H1 (cell line): ENCODE measurements around the gene RBM47. TPM values are rescaled to one million over a fixed set of nuclear protein-coding genes. Genes with fewer than 3 reads are reported as not detected.

Experiments used
- CTCF ChIA-PET: fragments of 300-600 bp; sonication (Branson Sonifier 250); formaldehyde crosslinking; loops from one replicate; lab custom pipeline; 2021; ENCODE audit not compliant: partially characterized antibody; lab: Charles Lee
- POLR2A ChIA-PET: fragments of 300-600 bp; sonication (Branson Sonifier 250); formaldehyde crosslinking; loops from one replicate; lab custom pipeline; 2021; ENCODE audit warnings: inconsistent platforms; ENCODE audit not compliant: partially characterized antibody; lab: Charles Lee
- DNase-seq, 2 experiments: peaks; one replicate each; pipeline versions ENCODE4 v3.0.0 to v3.0.0-alpha.2; 2010 to 2022; ENCODE audit warnings: low spot score in 2 of 2, low read depth in 1 of 2, mixed read lengths in 1 of 2
- FAIRE-seq: peaks from 2 replicates; lab custom pipeline; 2011; peaks lifted over from hg19 to GRCh38; lab: Jason Lieb, UNC
- H2AFZ ChIP-seq: 2 replicates; pipeline ENCODE4 v1.8.1; 2012; ENCODE audit warnings: low read length, inconsistent platforms
- H2AK5ac ChIP-seq: 2 replicates; pipeline ENCODE4 v1.6.1; 2013; ENCODE audit warnings: low read depth, low read length
- H2BK120ac ChIP-seq: replicated peaks from 2 replicates; pipeline ENCODE3; 2013; ENCODE audit warnings: low read depth, low read length, inconsistent platforms
- H2BK12ac ChIP-seq: 2 replicates; pipeline ENCODE4 v1.6.1; 2013; ENCODE audit warnings: low read depth, low read length
- H2BK15ac ChIP-seq: 2 replicates; pipeline ENCODE4 v1.6.1; 2013; ENCODE audit warnings: low read length
- H2BK20ac ChIP-seq: 2 replicates; pipeline ENCODE4 v1.6.1; 2013; ENCODE audit warnings: low read length
- H2BK5ac ChIP-seq: 2 replicates; pipeline ENCODE4 v1.6.1; 2013; ENCODE audit warnings: low read depth, low read length
- H3K14ac ChIP-seq: 2 replicates; pipeline ENCODE4 v1.6.1; 2013; ENCODE audit warnings: inconsistent platforms; ENCODE audit not compliant: insufficient read length
- H3K18ac ChIP-seq: 2 replicates; pipeline ENCODE4 v1.6.1; 2013; ENCODE audit warnings: low read length; ENCODE audit errors: extremely low read depth
- H3K23ac ChIP-seq: 2 replicates; pipeline ENCODE4 v1.6.1; 2013; ENCODE audit warnings: inconsistent platforms; ENCODE audit not compliant: insufficient read length
- H3K23me2 ChIP-seq: 2 replicates; pipeline ENCODE4 v1.6.1; 2013; ENCODE audit warnings: low read depth, low read length
- H3K27ac ChIP-seq: 2 replicates; pipeline ENCODE4 v1.6.1; 2011; ENCODE audit warnings: low read depth, low read length, inconsistent platforms
- H3K27me3 ChIP-seq, 4 experiments: replicated peaks in 1 of 4; 1 replicate in 1 of 4; 2 replicates in 3 of 4; pipeline versions ENCODE4 v1.6.1 to v1.8.1; 2011 to 2013; ENCODE audit warnings: low read length in 3 of 4, mild to moderate bottlenecking in 3 of 4, inconsistent platforms in 2 of 4, mixed read lengths in 2 of 4, moderate library complexity in 1 of 4; ENCODE audit not compliant: control insufficient read depth in 3 of 4, insufficient read depth in 3 of 4; ENCODE audit errors: extremely low read depth in 1 of 4
- H3K36me3 ChIP-seq, 4 experiments: 2 replicates each; pipeline versions ENCODE4 v1.6.1 to v1.8.1; 2011 to 2013; ENCODE audit warnings: mild to moderate bottlenecking in 4 of 4, low read length in 3 of 4, moderate library complexity in 2 of 4, control low read depth in 1 of 4, inconsistent platforms in 1 of 4; ENCODE audit not compliant: insufficient read depth in 4 of 4, control insufficient read depth in 2 of 4
- H3K4ac ChIP-seq: replicated peaks from 2 replicates; pipeline ENCODE3; 2013; ENCODE audit warnings: low read length, low read depth, mixed read lengths, inconsistent platforms; ENCODE audit not compliant: insufficient read length
- H3K4me1 ChIP-seq, 4 experiments: replicated peaks in 1 of 4; 1 replicate in 1 of 4; 2 replicates in 3 of 4; pipeline versions ENCODE4 v1.6.1 to v1.8.1; 2011 to 2013; ENCODE audit warnings: low read length in 3 of 4, inconsistent platforms in 2 of 4, mixed read lengths in 1 of 4; ENCODE audit not compliant: insufficient read depth in 4 of 4, control insufficient read depth in 3 of 4
- H3K4me2 ChIP-seq, 2 experiments: 2 replicates each; pipeline versions ENCODE4 v1.6.1 to v1.8.1; 2011 to 2013; ENCODE audit warnings: low read depth in 2 of 2, low read length in 2 of 2, control low read depth in 1 of 2, inconsistent platforms in 1 of 2, mild to moderate bottlenecking in 1 of 2; ENCODE audit not compliant: insufficient read depth in 1 of 2
- H3K4me3 ChIP-seq, 4 experiments: fragments of 200-600, 300-600 bp in 1 of 4; sonication (generic), shearing (Covaris generic), sonication (Bioruptor Twin) in 1 of 4; 2 replicates each; pipeline versions ENCODE4 v1.5.1 to v1.8.1; 2011 to 2016; ENCODE audit warnings: low read length in 4 of 4, low read depth in 3 of 4, control low read depth in 2 of 4, inconsistent platforms in 2 of 4, mild to moderate bottlenecking in 2 of 4, mixed read lengths in 1 of 4, moderate library complexity in 1 of 4; ENCODE audit not compliant: insufficient read depth in 2 of 4; ENCODE audit errors: extremely low read depth in 1 of 4
- H3K56ac ChIP-seq: replicated peaks from 2 replicates; pipeline ENCODE3; 2013; ENCODE audit warnings: low read depth, mild to moderate bottlenecking, mixed read lengths, low read length, inconsistent platforms; ENCODE audit not compliant: insufficient read length
- H3K79me1 ChIP-seq: 2 replicates; pipeline ENCODE4 v1.6.1; 2013; ENCODE audit warnings: low read depth, low read length, control low read depth
- H3K79me2 ChIP-seq, 2 experiments: 2 replicates each; pipeline versions ENCODE4 v1.6.1 to v1.8.1; 2012 to 2013; ENCODE audit warnings: low read length in 2 of 2, mild to moderate bottlenecking in 2 of 2, inconsistent platforms in 1 of 2; ENCODE audit not compliant: insufficient read depth in 2 of 2, control insufficient read depth in 1 of 2
- H3K9ac ChIP-seq, 4 experiments: replicated peaks in 1 of 4; 1 replicate in 1 of 4; 2 replicates in 3 of 4; pipeline versions ENCODE4 v1.6.1 to v1.8.1; 2011 to 2013; ENCODE audit warnings: low read depth in 3 of 4, low read length in 3 of 4, control low read depth in 2 of 4, mild to moderate bottlenecking in 2 of 4, moderate library complexity in 2 of 4, inconsistent platforms in 1 of 4; ENCODE audit errors: extremely low read depth in 1 of 4
- H3K9me3 ChIP-seq, 2 experiments: 2 replicates each; pipeline versions ENCODE4 v1.6.1 to v1.8.1; 2012 to 2013; ENCODE audit warnings: mild to moderate bottlenecking in 2 of 2, moderate library complexity in 2 of 2, control low read depth in 1 of 2, inconsistent platforms in 1 of 2, low read depth in 1 of 2, low read length in 1 of 2, mixed read lengths in 1 of 2; ENCODE audit not compliant: insufficient read depth in 2 of 2
- H4K20me1 ChIP-seq, 2 experiments: replicated peaks in 1 of 2; 2 replicates each; pipeline versions ENCODE3 to v1.8.1; 2011 to 2013; ENCODE audit warnings: inconsistent platforms in 2 of 2, low read length in 2 of 2, mild to moderate bottlenecking in 1 of 2; ENCODE audit not compliant: insufficient read depth in 2 of 2, control insufficient read depth in 1 of 2
- H4K5ac ChIP-seq: 2 replicates; pipeline ENCODE4 v1.6.1; 2013; ENCODE audit warnings: low read length, low read depth, mixed read lengths, inconsistent platforms; ENCODE audit not compliant: insufficient read length
- H4K8ac ChIP-seq: 2 replicates; pipeline ENCODE4 v1.8.0; 2013; ENCODE audit warnings: mild to moderate bottlenecking, moderate library complexity, low read length, inconsistent platforms; ENCODE audit not compliant: insufficient read depth; ENCODE audit errors: extremely low read depth
- H4K91ac ChIP-seq: replicated peaks from 2 replicates; pipeline ENCODE3; 2013; ENCODE audit warnings: low read length, mixed read lengths, inconsistent platforms; ENCODE audit not compliant: insufficient read length
- BACH1 ChIP-seq: IDR thresholded peaks from 2 replicates; pipeline ENCODE4 v1.6.1; 2012; ENCODE audit warnings: low read length, improper control_type of control experiment
- BRCA1 ChIP-seq: IDR thresholded peaks from 2 replicates; pipeline ENCODE4 v1.6.1; 2012; ENCODE audit warnings: low read depth, low read length, improper control_type of control experiment
- CBX5 ChIP-seq: fragments of 300-800, 300-1000 bp; sonication (generic); IDR thresholded peaks from 2 replicates; pipeline ENCODE4 v1.7.1; 2016; ENCODE audit warnings: antibody characterized with exemption, low read length, low read depth
- CHD2 ChIP-seq: IDR thresholded peaks from 2 replicates; pipeline ENCODE4 v1.6.1; 2012; ENCODE audit warnings: low read length, improper control_type of control experiment
- CTBP2 ChIP-seq: IDR thresholded peaks from 2 replicates; pipeline ENCODE4 v1.7.0; 2011; ENCODE audit warnings: borderline replicate concordance, mild to moderate bottlenecking, moderate library complexity, mixed read lengths, low read length; ENCODE audit not compliant: insufficient read depth, insufficient read length
- EGR1 ChIP-seq: IDR thresholded peaks from 2 replicates; pipeline ENCODE4 v1.6.1; 2011; ENCODE audit warnings: low read depth, low read length, borderline replicate concordance
- EP300 ChIP-seq, 2 experiments: IDR thresholded peaks; 1 replicate in 1 of 2; 2 replicates in 1 of 2; pipeline ENCODE4 v1.6.1; 2011 to 2012; ENCODE audit warnings: low read depth in 2 of 2, low read length in 2 of 2, mild to moderate bottlenecking in 2 of 2, borderline replicate concordance in 1 of 2, inconsistent platforms in 1 of 2, moderate library complexity in 1 of 2
- NRF1 ChIP-seq: IDR thresholded peaks from 2 replicates; pipeline ENCODE4 v1.6.1; 2011; ENCODE audit warnings: mild to moderate bottlenecking, low read depth, low read length, improper control_type of control experiment
- POLR2A ChIP-seq, 2 experiments: IDR thresholded peaks; 1 replicate in 1 of 2; 2 replicates in 1 of 2; pipeline ENCODE4 v1.6.1; 2011; ENCODE audit warnings: low read depth in 2 of 2, low read length in 2 of 2, mild to moderate bottlenecking in 2 of 2; ENCODE audit errors: control extremely low read depth in 1 of 2
- SP1 ChIP-seq: IDR thresholded peaks from 2 replicates; pipeline ENCODE4 v1.6.1; 2011; ENCODE audit warnings: low read depth, low read length
- TBP ChIP-seq: IDR thresholded peaks from 2 replicates; pipeline ENCODE4 v1.6.1; 2011; ENCODE audit warnings: low read depth, low read length, improper control_type of control experiment
- USF2 ChIP-seq: IDR thresholded peaks from 2 replicates; pipeline ENCODE4 v1.6.1; 2011; ENCODE audit warnings: low read length, improper control_type of control experiment
- ZNF274 ChIP-seq: IDR thresholded peaks from 2 replicates; pipeline ENCODE4 v1.7.0; 2012; ENCODE audit warnings: low read length, borderline replicate concordance; ENCODE audit errors: extremely low read depth
- WGBS, 2 experiments: shearing (Covaris generic) in 1 of 2; methylation state at CpG; one replicate each; pipeline versions ENCODE4 v1.1.6 to v1.1.7; 2013 to 2015; ENCODE audit warnings: low lambda C conversion rate in 2 of 2, mixed read lengths in 2 of 2, inconsistent platforms in 1 of 2, low coverage in 1 of 2, missing lambda C conversion rate in 1 of 2; ENCODE audit not compliant: insufficient replicate concordance in 2 of 2, insufficient coverage in 1 of 2, insufficient read length in 1 of 2; ENCODE audit errors: extremely low coverage in 1 of 2, missing lambda C conversion rate in 1 of 2; 5-methylcytosine and 5-hydroxymethylcytosine counted together
- polyA plus RNA-seq, 7 experiments: library from polyadenylated mRNA; depleted of rRNA in 3 of 7; stranded (reverse) in 5 of 7; unstranded in 2 of 7; fragments of >200 nt in 5 of 7; fragments of 200-250 nt in 2 of 7; gene quantifications; 1 replicate in 5 of 7; 2 replicates in 1 of 7; 4 replicates in 1 of 7; pipeline versions ENCODE4 v1.2.1 to v1.2.3, GENCODE V29; 2011 to 2013; ENCODE audit warnings: missing spikeins in 2 of 7, mixed read lengths in 2 of 7
- total RNA-seq: library from RNA; stranded (reverse); fragmentation: NEBNext Ultra II Directional; extraction: Animal tissue kit (Norgen Biotek cat#: 25700); gene quantifications from 2 replicates; pipeline ENCODE4 v1.2.1, GENCODE V29; 2021
- TF ChIP-seq, protein P1 (sequence below): IDR thresholded peaks from 2 replicates; pipeline ENCODE4 v1.6.1; 2012; ENCODE audit warnings: inconsistent platforms

The RBM47 gene
- total and polyA plus RNA-seq, 2 of the 8 experiments (the other 6 are each of a cell fraction or from before 2014, with no cell fraction given): 42.8 to 78.9 TPM

GRCh38 chr4:40557736-40558135 is 71.9 kb downstream of the RBM47 start:
- Histone ChIP-seq H3K23me2 (no peaks in the 10 kb centered on the region), H2AFZ (no peak overlapping the region), H3K79me2 (peaks cover 0 to 60% of the 10 kb centered on the region in 2 experiments; a peak in 2 of 4 replicates), H3K9ac (no peak overlapping the region), H3K27me3 (no peaks in the 10 kb centered on the region), H4K5ac (no peak overlapping the region), H3K9me3 (no peaks in the 10 kb centered on the region), H2BK15ac (no peak overlapping the region), H3K36me3 (no peaks in the 10 kb centered on the region), H4K8ac (no peak overlapping the region), H3K79me1 (peaks cover 7% of the 10 kb centered on the region), H3K18ac (no peak overlapping the region), H3K4me3 (no peak overlapping the region), H4K91ac (no peak overlapping the region), H2AK5ac (no peak overlapping the region), H3K56ac (no peak overlapping the region), H4K20me1 (peaks cover 0 to 6% of the 10 kb centered on the region in 2 experiments), H2BK12ac (no peak overlapping the region), H2BK5ac (no peak overlapping the region), H3K14ac (no peak overlapping the region), H3K4me2 (no peak overlapping the region), H3K27ac (no peak overlapping the region), H2BK120ac (no peak overlapping the region), H3K4ac (no peak overlapping the region), H3K4me1 (peaks cover 3 to 10% (median 5%) of the 10 kb centered on the region in 4 experiments; a peak in 5 of 7 replicates), H2BK20ac (no peak overlapping the region), H3K23ac (no peak overlapping the region)
- 95% methylated on average over 2 of the region's 2 CpGs; no CpG with 5 or more reads in 1 of the 2 experiments for WGBS, 2 experiments
- FAIRE-seq (no peak), DNase-seq (no peak)
- ChIA-PET CTCF (no interaction called here), POLR2A (no interaction called here)
- TF ChIP-seq, protein P1, sequence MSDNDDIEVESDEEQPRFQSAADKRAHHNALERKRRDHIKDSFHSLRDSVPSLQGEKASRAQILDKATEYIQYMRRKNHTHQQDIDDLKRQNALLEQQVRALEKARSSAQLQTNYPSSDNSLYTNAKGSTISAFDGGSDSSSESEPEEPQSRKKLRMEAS: no peak
- TF ChIP-seq POLR2A (IDR thresholded peaks at IDR 0.05; ENCODE audit: control extremely low read depth in 1 of 2, low read depth in 2 of 2, low read length in 2 of 2) (no peak), EGR1 (no peak), CTBP2 (no peak), CHD2 (no peak), NRF1 (no peak), BACH1 (no peak), ZNF274 (no peak), EP300 (IDR thresholded peaks at IDR 0.05; ENCODE audit: borderline replicate concordance in 1 of 2, low read depth in 2 of 2, low read length in 2 of 2) (no peak), SP1 (no peak), BRCA1 (no peak), TBP (no peak), USF2 (no peak), CBX5 (no peak)
